SK-MEL-5 (cell line): ENCODE results near the gene BABAM2. TPM values are rescaled to one million over a fixed set of nuclear protein-coding genes. Genes with fewer than 3 reads are reported as not detected.

Experiments used
- DNase-seq: peaks from one replicate; pipeline ENCODE4 v3.0.0-alpha.2; 2016; ENCODE audit warnings: low read depth, low spot score
- in situ Hi-C: cut with HindIII; loops from 2 replicates; pipeline ENCODE4 v1.10.0; 2016; ENCODE audit warnings: low sequenced_read_pairs, high pct_unique_total_duplicates, low pct_unique_long_range_greater_than_20kb
- total RNA-seq: library from RNA; depleted of rRNA; stranded (reverse); fragments of >200 nt; shearing (Covaris generic); gene quantifications from 2 replicates; pipeline ENCODE4 v1.2.3, GENCODE V29; 2014

Gene BABAM2
- total RNA-seq, 1 experiment from 2014 or later: 50.7 TPM

DNA sequence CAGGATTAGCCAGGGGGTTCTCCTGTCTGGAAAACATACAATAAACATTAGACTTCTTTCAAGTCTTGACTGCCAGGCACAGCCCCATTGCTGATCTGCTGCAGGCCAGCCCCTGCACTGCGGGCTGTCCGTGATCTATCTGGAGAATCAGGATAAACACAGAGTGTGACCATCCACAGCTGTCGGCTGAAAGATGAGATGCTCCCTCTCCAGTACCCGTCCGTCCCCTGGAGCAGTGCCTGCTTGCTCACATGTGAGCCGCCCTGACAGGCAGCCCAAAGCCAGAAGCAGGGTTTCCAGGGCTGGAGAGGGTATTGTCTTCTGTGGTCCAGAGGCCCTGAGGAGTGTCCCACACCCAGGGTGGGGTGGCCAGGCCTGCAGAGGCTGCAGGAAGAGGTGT lies 456.1 kb downstream of the BABAM2 start:
- DNase-seq: no peak
- in situ Hi-C loops: no loop called here

GRCh38 chr2:28347193-28347592 lies 456.7 kb downstream of the BABAM2 start:
- in situ Hi-C loops: no loop called here

DNA sequence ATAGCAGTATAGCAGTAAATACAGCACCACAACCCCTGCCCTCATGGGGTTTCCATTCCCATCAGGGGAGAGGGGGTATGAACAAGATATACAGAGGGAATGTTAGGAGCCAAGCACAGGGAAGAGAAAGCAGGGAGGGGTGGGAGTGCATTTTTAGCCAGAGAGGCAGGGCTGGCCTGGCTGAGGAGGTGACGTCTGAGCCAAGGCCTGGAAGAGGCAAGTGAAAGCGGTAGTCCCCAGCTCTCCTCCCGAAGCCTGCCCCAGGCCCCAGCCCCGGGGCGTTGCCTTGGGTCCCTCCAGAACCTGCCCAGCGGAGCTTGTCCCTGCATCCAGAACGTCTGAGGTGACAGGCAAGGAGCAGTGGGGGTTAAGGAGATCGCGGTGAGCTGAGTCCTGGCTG lies 457.1 kb downstream of the BABAM2 start:
- in situ Hi-C loops: no loop called here
- DNase-seq: no peak

More at GRCh38 chr2:28347193-28347592, 456.7 kb downstream of the BABAM2 start:
- DNase-seq: no peak

DNA sequence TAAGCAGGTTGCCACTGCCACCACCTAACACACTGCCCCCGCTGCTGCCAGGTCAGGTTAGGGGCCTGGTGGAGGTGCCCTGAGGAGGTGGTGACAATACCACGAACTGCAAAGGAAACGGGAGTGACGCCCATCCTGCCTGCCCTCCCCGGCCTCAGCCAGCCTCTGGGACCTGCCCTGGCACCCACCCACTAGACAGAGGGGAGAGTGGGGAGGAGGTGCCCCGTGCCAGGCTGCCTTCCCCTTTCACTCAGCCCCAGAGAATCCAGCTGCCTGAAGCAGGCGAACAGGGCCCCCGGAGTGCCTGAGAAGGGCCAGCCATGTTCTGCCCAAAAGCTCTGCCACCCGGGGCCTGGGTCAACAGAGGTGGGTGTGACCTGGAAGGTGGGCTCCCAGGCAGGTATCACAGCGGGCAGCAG lies 457.6 kb downstream of the BABAM2 start:
- no peak for DNase-seq
- in situ Hi-C loops: no loop called here

DNA sequence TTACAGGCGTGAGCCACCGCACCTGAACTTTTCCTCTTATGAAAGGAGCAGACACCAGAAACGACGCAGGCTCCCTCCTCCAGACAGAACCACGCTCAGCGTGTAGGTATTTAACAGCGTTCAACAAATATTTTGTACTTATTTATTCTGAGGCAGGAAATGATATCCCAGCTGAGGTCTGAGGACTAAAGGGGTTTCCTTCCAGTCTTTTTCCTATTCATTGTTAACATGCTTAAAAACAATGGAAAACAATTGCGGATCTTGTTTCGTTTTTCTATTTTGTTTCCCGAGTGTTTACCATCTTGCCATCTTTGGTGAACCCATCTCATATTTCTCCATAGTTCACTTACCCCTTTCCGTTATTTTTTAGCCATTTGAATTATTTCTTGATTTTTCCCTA lies 458.4 kb downstream of the BABAM2 start:
- DNase-seq: no peak
- in situ Hi-C loops: no loop called here

- in situ Hi-C loops: no loop called here
- no peak for DNase-seq
These were observed 459.1 kb downstream of the BABAM2 start for GRCh38 chr2:28349546-28350165.

DNA sequence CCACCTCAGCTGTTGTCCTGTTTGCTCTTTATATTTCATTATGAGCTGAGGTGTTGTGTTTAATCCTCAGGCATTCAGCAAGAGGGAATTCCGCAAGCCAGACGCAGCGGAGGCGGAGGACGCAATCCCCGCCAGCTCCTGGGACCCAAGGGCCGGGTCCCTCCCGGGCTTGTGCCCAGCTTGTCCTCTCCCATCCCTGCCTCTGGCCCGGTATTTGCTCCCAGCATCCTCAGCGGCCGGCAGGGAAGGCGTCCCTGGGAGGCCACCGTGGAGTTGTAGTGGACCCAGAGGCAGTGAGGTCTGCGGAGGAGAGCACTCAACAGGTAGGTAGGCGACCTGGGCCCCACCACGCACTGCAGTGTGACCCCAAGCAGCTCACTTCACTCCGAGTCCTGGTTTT lies 459.7 kb downstream of the BABAM2 start:
- in situ Hi-C loops: no loop called here
- no peak for DNase-seq

GRCh38 chr2:28350791-28351285 lies 460.3 kb downstream of the BABAM2 start:
- in situ Hi-C loops: no loop called here
- DNase-seq: no peak

- in situ Hi-C loops: no loop called here
These were observed 461.1 kb downstream of the BABAM2 start for GRCh38 chr2:28351621-28352020.

GRCh38 chr2:28352104-28352503 lies 461.6 kb downstream of the BABAM2 start:
- DNase-seq: no peak
- in situ Hi-C loops: no loop called here

More at GRCh38 chr2:28351621-28352020, 461.1 kb downstream of the BABAM2 start:
- no peak for DNase-seq

DNA sequence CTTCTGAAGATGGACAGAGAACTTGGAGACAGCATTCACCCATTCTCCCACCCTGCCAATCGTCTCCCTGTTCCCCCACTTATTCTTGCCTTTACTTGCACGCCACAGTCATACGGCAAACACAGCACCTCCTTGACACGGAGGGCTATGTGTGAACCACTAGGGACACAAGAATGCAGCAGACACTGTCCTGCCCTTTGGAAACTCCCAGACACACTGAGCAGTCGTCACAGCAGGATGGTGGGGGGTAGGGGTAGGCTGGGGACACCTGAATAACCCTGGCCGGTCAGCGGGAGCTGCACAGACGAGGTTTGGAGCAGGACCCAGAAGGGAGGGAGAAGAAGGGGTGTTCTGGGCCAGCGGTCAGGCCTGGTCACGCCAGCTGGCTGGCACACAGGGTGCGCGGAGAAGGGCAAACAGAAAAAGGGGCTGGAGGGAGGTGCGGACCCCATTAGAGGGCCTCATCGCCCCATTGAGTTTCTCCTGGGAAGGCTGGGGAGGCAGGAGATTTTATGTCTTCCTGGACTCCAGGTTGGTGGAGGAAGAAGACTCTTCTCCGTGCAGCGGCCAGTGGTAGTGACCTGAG lies 462.2 kb downstream of the BABAM2 start:
- in situ Hi-C loops: no loop called here
- no peak for DNase-seq

DNA sequence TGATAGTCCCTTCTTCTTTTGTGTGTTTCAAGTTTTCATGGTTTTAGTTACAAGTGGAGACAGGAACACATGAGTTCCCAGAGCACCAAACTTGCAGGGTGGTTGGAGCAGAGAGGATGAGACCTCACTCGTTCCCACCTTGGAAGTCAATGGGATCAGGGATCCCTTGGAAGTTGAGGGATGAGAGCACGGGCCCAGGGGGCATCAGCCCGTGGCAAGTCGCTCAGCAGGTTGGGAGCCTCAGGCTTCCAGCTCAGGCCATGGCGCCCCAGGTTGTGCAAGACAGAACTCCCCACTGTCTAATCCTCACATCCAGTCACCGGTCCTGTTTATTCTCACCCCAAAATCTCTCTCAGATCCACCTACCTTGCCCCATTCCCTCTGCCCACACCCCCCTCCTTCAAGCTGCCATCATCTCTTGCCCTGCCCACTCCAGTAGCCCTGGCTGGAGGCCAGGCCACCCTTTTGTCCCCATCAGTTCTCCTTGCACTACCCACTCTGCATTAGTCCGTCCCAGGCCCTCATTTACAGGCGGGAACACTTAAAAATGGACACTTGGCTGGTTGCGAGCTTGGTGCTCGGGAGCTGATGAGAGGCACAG lies 464.5 kb downstream of the BABAM2 start:
- DNase-seq: no peak
- in situ Hi-C loops: no loop called here

GRCh38 chr2:28355521-28356094 lies 465.1 kb downstream of the BABAM2 start:
- DNase-seq: no peak
- in situ Hi-C loops: no loop called here

- in situ Hi-C loops: no loop called here
- DNase-seq: no peak
These were observed 465.8 kb downstream of the BABAM2 start for GRCh38 chr2:28356095-28356911.

DNA sequence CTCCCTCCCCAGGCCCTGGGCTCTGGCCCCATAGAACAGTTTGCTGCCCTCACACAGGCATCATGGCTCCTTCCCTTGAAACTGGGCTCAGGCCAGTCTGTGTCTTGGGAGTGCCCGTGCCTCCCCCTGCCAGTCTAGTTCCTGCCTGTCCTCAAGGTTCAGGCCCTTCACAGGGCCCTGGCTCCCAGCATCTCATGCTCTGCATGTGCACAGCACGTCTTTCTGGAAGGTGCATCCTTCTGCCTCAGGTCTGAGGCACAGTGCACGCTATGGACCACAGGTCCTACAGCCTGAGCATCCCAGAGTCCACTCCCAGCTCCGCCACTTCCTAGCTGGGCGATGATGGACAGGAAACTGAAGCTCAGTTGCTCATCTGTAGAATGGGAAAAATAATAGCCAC lies 466.5 kb downstream of the BABAM2 start:
- in situ Hi-C loops: no loop called here
- DNase-seq: no peak

DNA sequence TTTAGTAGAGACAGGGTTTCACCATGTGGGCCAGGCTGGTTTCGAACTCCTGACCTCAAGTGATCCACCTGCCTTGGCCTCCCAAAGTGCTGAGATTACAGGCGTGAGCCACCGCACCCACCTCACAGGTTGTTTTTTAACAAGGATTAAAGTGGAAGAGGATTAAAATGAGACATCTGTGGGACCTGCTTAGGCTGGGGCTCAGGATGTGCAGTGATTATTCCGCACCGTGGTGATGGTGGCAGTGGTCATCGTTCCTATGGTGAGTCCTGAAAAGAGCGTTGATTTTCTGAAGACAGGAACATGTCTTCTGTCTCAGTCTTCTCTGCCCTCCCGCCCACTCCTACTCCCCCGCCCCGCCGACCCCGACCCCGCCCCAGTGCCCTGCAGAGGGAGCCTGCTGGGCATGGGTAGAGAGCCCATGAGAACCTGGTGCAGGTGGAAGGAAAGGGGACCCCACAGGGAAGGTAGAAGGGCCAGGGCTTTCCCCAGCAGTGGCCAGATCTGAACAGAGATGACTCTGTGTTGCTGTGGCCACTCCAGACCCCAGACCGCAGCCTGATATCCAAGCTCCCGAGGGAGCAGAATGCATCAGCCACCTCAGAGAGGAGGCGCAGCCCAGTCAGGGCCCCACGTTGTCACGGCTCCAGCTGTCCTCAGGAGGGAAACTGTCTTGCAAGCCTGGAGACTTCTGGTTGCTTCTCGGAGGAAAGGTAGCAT lies 467.6 kb downstream of the BABAM2 start:
- DNase-seq: no peak
- in situ Hi-C loops: no loop called here

DNA sequence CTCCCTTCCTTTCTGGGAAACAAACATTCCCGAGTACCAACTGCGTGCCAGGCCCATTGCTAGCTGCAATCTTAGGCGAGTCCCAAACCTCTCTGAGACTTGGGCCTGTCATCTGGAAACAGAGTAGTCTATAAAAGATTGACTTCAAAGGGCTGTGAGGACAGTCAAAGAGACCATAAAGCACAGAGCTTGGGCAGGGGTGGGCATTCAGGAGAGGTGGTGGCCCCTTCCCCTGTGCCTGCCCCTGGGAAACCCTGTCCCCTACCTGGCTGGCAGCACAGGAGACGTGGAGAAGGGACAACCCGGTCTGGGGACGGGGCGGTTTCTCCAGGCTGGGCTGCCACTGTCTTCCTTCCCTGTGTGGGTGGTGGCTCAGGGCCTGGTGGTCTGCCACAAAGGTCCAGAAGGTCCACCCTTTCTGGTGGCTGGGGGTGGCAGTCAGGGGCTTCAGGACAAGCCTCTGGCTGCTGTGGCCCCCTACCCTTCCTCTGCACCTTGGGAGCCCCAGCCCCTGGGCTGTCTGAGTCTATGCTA lies 468.2 kb downstream of the BABAM2 start:
- DNase-seq: no peak
- in situ Hi-C loops: no loop called here
